ENCODE results near the gene LRRTM4. TPM values are rescaled to one million over a fixed set of nuclear protein-coding genes. Genes with fewer than 3 reads are reported as not detected.

Gene LRRTM4
- total and polyA plus RNA-seq, 10 of the 15 experiments (the other 5 are each of a cell fraction or from before 2014, with no cell fraction given): 0.01 to 1.0 TPM; not detected in 8

GRCh38 chr2:76748581-76749296 is 773.4 kb downstream of the LRRTM4 start:
- WGBS (ENCODE audit: insufficient coverage, insufficient replicate concordance, low lambda C conversion rate, missing lambda C conversion rate): 56% methylated on average over 14 of the region's 14 CpGs
- Histone ChIP-seq H3K4me1 (ENCODE audit: control insufficient read depth, insufficient read depth, low read length) (no peaks in the 10 kb centered on the region), H3K36me3 (ENCODE audit: control insufficient read depth in 2 of 2, insufficient read depth in 2 of 2, low read length in 1 of 2) (no peaks in the 10 kb centered on the region), H3K79me2 (ENCODE audit: control insufficient read depth, insufficient read depth, low read length) (no peaks in the 10 kb centered on the region), H3K9ac (ENCODE audit: control insufficient read depth, insufficient read depth, low read length) (no peak overlapping the region), H3K4me3 (no peak overlapping the region), H3K27me3 (replicated peaks in 1 of 2; ENCODE audit: control insufficient read depth in 2 of 2, insufficient read depth in 2 of 2, low read length in 1 of 2) (no peaks in the 10 kb centered on the region), H3K9me3 (replicated peaks; ENCODE audit: control insufficient read depth, insufficient read depth, low read length) (no peaks in the 10 kb centered on the region), H4K20me1 (ENCODE audit: control insufficient read depth, insufficient read depth) (no peaks in the 10 kb centered on the region), H3K4me2 (ENCODE audit: control insufficient read depth, insufficient read depth) (no peak overlapping the region), H3K27ac (ENCODE audit: control insufficient read depth, insufficient read depth) (no peak overlapping the region), H2AFZ (ENCODE audit: control insufficient read depth, low read depth, low read length) (no peak overlapping the region)
- no peak for ATAC-seq
- no peak for FAIRE-seq
- intact Hi-C loops (cut with micrococcal nuclease; ENCODE audit: unreplicated experiment): no loop called here
- in situ Hi-C loops (cut with MboI): no loop called here
- ChIA-PET RAD21 (ENCODE audit: unreplicated experiment) (no interaction called here), POLR2A (no interaction called here), SMC1A (ENCODE audit: uncharacterized antibody, unreplicated experiment) (no interaction called here), CTCF (interaction anchor here (0.7 kb wide), 1 partner anchor 725 kb away, joined by 3 read pairs; no protein-coding TSS in a partner anchor)
- no TSS peak for BruUV-seq (replicated peaks)
- no peak for DNase-seq (ENCODE audit: low read depth, low spot score)
- TF ChIP-seq YBX1 (IDR thresholded peaks at IDR 0.05): no peak
- TF ChIP-seq TARDBP (IDR thresholded peaks at IDR 0.05; ENCODE audit: borderline replicate concordance): no peak
- no peak for TF ChIP-seq LARP7 (IDR thresholded peaks at IDR 0.05)
- no peak for TF ChIP-seq USF1 (IDR thresholded peaks at IDR 0.05; ENCODE audit: borderline replicate concordance, extremely low read length, insufficient read depth, low read depth, low read length)
- no peak for TF ChIP-seq E2F4 (IDR thresholded peaks at IDR 0.05; ENCODE audit: low read depth, low read length)
- TF ChIP-seq NFYA (IDR thresholded peaks at IDR 0.05; ENCODE audit: borderline replicate concordance, low read depth, low read length): no peak
- TF ChIP-seq RBBP5 (conservative IDR thresholded peaks at IDR 0.05): no peak
- TF ChIP-seq ZBTB11 (CRISPR knock-in tag; IDR thresholded peaks at IDR 0.05): no peak
- no peak for TF ChIP-seq PRDM15 (CRISPR knock-in tag; IDR thresholded peaks at IDR 0.05)
- no peak for TF ChIP-seq IKZF2 (IDR thresholded peaks at IDR 0.05)
- TF ChIP-seq HDGF (IDR thresholded peaks at IDR 0.05): no peak
- no peak for TF ChIP-seq HDAC6 (IDR thresholded peaks at IDR 0.05; ENCODE audit: unreplicated experiment)
- no peak for TF ChIP-seq NFYB (IDR thresholded peaks at IDR 0.05; ENCODE audit: insufficient read depth, low read depth, low read length)
- TF ChIP-seq ASH2L (IDR thresholded peaks at IDR 0.05; ENCODE audit: borderline replicate concordance, low read depth): no peak
- no peak for TF ChIP-seq EP300 (IDR thresholded peaks at IDR 0.05; ENCODE audit: borderline replicate concordance in 1 of 2, control insufficient read depth in 1 of 2, low read depth in 2 of 2, low read length in 2 of 2)

Measured in GM12878 (cell line).